PC-9 (cell line): ENCODE data around the gene DAGLB.

Experiments
- EZH2 ChIP-seq: fragments of 200-600 bp; sonication (generic); IDR thresholded peaks from 2 replicates; pipeline ENCODE4 v1.8.0; 2017; ENCODE audit warnings: antibody characterized with exemption, low read depth
- TF ChIP-seq, protein P1 (sequence below): fragments of 200-600 bp; sonication (generic); conservative IDR thresholded peaks from 2 replicates; pipeline ENCODE4 v1.6.1; 2017; ENCODE audit warnings: mixed run types, antibody characterized with exemption, mild to moderate bottlenecking, moderate library complexity

DNA sequence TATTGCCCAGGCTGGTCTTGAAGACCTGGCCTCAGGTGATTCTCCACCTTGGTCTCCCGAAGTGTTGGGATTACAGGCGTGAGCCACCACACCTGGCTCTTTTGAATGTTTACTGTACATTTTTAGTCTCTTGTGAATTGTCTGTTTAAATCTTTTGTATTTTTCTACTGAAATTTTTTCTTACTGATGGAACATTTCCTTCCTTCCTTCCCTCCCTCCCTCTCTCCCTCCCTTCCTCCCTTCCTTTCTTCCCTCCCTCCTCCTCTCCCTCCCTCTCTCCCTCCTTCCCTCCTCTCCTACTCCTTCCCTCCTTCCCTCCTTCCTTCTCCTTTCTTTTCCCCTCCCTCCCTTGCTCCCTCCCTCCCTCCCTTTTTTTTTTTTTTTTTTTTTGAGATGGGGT, 58.0 kb downstream of the DAGLB start:
- TF ChIP-seq, protein P1, sequence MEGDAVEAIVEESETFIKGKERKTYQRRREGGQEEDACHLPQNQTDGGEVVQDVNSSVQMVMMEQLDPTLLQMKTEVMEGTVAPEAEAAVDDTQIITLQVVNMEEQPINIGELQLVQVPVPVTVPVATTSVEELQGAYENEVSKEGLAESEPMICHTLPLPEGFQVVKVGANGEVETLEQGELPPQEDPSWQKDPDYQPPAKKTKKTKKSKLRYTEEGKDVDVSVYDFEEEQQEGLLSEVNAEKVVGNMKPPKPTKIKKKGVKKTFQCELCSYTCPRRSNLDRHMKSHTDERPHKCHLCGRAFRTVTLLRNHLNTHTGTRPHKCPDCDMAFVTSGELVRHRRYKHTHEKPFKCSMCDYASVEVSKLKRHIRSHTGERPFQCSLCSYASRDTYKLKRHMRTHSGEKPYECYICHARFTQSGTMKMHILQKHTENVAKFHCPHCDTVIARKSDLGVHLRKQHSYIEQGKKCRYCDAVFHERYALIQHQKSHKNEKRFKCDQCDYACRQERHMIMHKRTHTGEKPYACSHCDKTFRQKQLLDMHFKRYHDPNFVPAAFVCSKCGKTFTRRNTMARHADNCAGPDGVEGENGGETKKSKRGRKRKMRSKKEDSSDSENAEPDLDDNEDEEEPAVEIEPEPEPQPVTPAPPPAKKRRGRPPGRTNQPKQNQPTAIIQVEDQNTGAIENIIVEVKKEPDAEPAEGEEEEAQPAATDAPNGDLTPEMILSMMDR, result no peak
- no peak for TF ChIP-seq EZH2
